ENCODE data around the gene NIP7.
A peak's percentile ranks its signal among the peaks of the same experiment; 100 is the strongest.

NIP7 gene

GRCh38 chr16:69319381-69319780 is 20.2 kb upstream of the NIP7 start:
- no peak for DNase-seq

- DNase-seq: no peak
Measured at GRCh38 chr16:69319826-69320739, 19.5 kb upstream of the NIP7 start.

GRCh38 chr16:69320740-69321073 is 18.9 kb upstream of the NIP7 start:
- no peak for DNase-seq

GRCh38 chr16:69321080-69321479 is 18.5 kb upstream of the NIP7 start:
- DNase-seq: no peak

- no peak for DNase-seq
Measured at GRCh38 chr16:69322343-69322742, 17.2 kb upstream of the NIP7 start.

GRCh38 chr16:69323415-69323814 is 16.2 kb upstream of the NIP7 start:
- no peak for DNase-seq

- no peak for DNase-seq
Measured at GRCh38 chr16:69324013-69324531, 15.5 kb upstream of the NIP7 start.

- no peak for DNase-seq
Measured at GRCh38 chr16:69324585-69325253, 14.9 kb upstream of the NIP7 start.

- DNase-seq: no peak
Measured at GRCh38 chr16:69325784-69326171, 13.8 kb upstream of the NIP7 start.

GRCh38 chr16:69326172-69326873 is 13.2 kb upstream of the NIP7 start:
- no peak for DNase-seq

- no peak for DNase-seq
Measured at GRCh38 chr16:69327585-69328310, 11.8 kb upstream of the NIP7 start.

GRCh38 chr16:69328854-69329316 is 10.7 kb upstream of the NIP7 start:
- no peak for DNase-seq

- no peak for DNase-seq
Measured at GRCh38 chr16:69329369-69330285, 9.9 kb upstream of the NIP7 start.

GRCh38 chr16:69330286-69331109 is 9.1 kb upstream of the NIP7 start, which contains the start of gene PDF:
TSS of gene PDF (minus strand) at chr16:69330588. CDS start at chr16:69330570, 18 bp downstream.
- DNase-seq: peak; percentile 90

- DNase-seq: no peak
Measured at GRCh38 chr16:69334696-69335095, 4.9 kb upstream of the NIP7 start.

GRCh38 chr16:69338557-69339288 is 849 bp upstream of the NIP7 start:
- no peak for DNase-seq

GRCh38 chr16:69340095-69340644 is 598 bp downstream of the NIP7 start:
- DNase-seq: no peak

GRCh38 chr16:69344171-69344570 is 4.6 kb downstream of the NIP7 start:
- DNase-seq: no peak

GRCh38 chr16:69345923-69346322 is 6.4 kb downstream of the NIP7 start:
- DNase-seq: no peak
